K562 (cell line): ENCODE measurements around the gene DENND2C. TPM values are rescaled to one million over a fixed set of nuclear protein-coding genes. Genes with fewer than 3 reads are reported as not detected.

ENCODE experiments used
- ATAC-seq: fragments of 200-7000 bp; cut with Tn5 transposase; 3 replicates; pipeline ENCODE4 v1.9.1; 2020; ENCODE audit warnings: moderate library complexity
- BruUV-seq: library from RNA; stranded (reverse); fragments of 400-500 nt; replicated peaks from 2 replicates; lab custom pipeline; 2021; lab: Mats Ljungman, UMichigan
- CTCF ChIA-PET: fragments of 300-600 bp; formaldehyde crosslinking; extraction: SDS; loops from one replicate; lab custom pipeline; 2021; ENCODE audit warnings: low intra/inter-chr PET ratio; lab: Yijun Ruan, JAX
- POLR2A ChIA-PET: fragments of 300-600, 350-650 bp; sonication (Branson Sonifier 250); formaldehyde crosslinking; extraction: SDS; loops from one replicate; lab custom pipeline; 2021; ENCODE audit warnings: antibody characterized with exemption, inconsistent platforms; lab: Yijun Ruan, JAX
- DNase-seq, 4 experiments: peaks; one replicate each; pipeline versions ENCODE4 v3.0.0 to v3.0.0-alpha.2; 2011 to 2018; ENCODE audit warnings: low spot score in 3 of 4, mixed read lengths in 3 of 4; ENCODE audit errors: extremely low read depth in 1 of 4
- FAIRE-seq: peaks from 2 replicates; lab custom pipeline; 2011; peaks lifted over from hg19 to GRCh38; lab: Jason Lieb, UNC
- H2AFZ ChIP-seq: 2 replicates; pipeline ENCODE4 v1.6.0; 2011; ENCODE audit warnings: low read depth, low read length, control low read depth, inconsistent platforms
- H3K27ac ChIP-seq: fragments of 200-600 bp; 3 replicates; pipeline ENCODE4 v1.8.0; 2011; ENCODE audit warnings: low read depth, mild to moderate bottlenecking, control low read depth, inconsistent platforms, low read length, moderate library complexity, mixed read lengths; ENCODE audit errors: extremely low read depth
- H3K27me3 ChIP-seq, 2 experiments: fragments of 300-600 bp in 1 of 2; 2 replicates in 1 of 2; 3 replicates in 1 of 2; pipeline versions ENCODE4 v1.6.0 to v1.8.0; 2011; ENCODE audit warnings: inconsistent platforms in 2 of 2, low read length in 2 of 2, mild to moderate bottlenecking in 1 of 2, mixed read lengths in 1 of 2, moderate library complexity in 1 of 2; ENCODE audit not compliant: control insufficient read depth in 2 of 2, insufficient read depth in 2 of 2
- H3K36me3 ChIP-seq: fragments of 300-600 bp; 3 replicates; pipeline ENCODE4 v1.8.0; 2011; ENCODE audit warnings: mild to moderate bottlenecking, low read length, inconsistent platforms; ENCODE audit not compliant: control insufficient read depth, insufficient read depth
- H3K4me1 ChIP-seq, 2 experiments: fragments of 200-600 bp in 1 of 2; replicated peaks in 1 of 2; 2 replicates in 1 of 2; 3 replicates in 1 of 2; pipeline versions ENCODE4 v1.5.1 to v1.8.0; 2011; ENCODE audit warnings: inconsistent platforms in 2 of 2, low read length in 2 of 2, mild to moderate bottlenecking in 1 of 2, mixed read lengths in 1 of 2, moderate library complexity in 1 of 2; ENCODE audit not compliant: control insufficient read depth in 2 of 2, insufficient read depth in 2 of 2
- H3K4me2 ChIP-seq: 2 replicates; pipeline ENCODE4 v1.6.1; 2011; ENCODE audit warnings: low read length, control low read depth, inconsistent platforms, mixed read lengths; ENCODE audit not compliant: insufficient read depth
- H3K4me3 ChIP-seq: fragments of 200-600 bp; sonication (generic), shearing (Covaris generic); 2 replicates; pipeline ENCODE4 v1.5.1; 2016; ENCODE audit warnings: control low read depth, inconsistent platforms
- H3K79me2 ChIP-seq: fragments of 200-600 bp; 3 replicates; pipeline ENCODE4 v1.8.0; 2011; ENCODE audit warnings: low read length, inconsistent platforms; ENCODE audit not compliant: control insufficient read depth, insufficient read depth
- H3K9ac ChIP-seq, 2 experiments: 2 replicates each; pipeline versions ENCODE4 v1.6.0 to v1.6.1; 2011; ENCODE audit warnings: low read depth in 2 of 2, low read length in 2 of 2, control low read depth in 1 of 2, inconsistent platforms in 1 of 2, mild to moderate bottlenecking in 1 of 2, mixed read lengths in 1 of 2; ENCODE audit not compliant: insufficient read depth in 1 of 2
- H3K9me1 ChIP-seq: one replicate; pipeline ENCODE4 v1.6.0; 2011; ENCODE audit warnings: inconsistent platforms, mild to moderate bottlenecking, low read length, moderate library complexity; ENCODE audit not compliant: control insufficient read depth, insufficient read depth
- H3K9me3 ChIP-seq: replicated peaks from 2 replicates; pipeline ENCODE4 v1.5.1; 2011; ENCODE audit warnings: low read depth, low read length, inconsistent platforms; ENCODE audit not compliant: control insufficient read depth, insufficient read depth
- H4K20me1 ChIP-seq: replicated peaks from 2 replicates; pipeline ENCODE4 v1.6.1; 2011; ENCODE audit warnings: low read length, inconsistent platforms, mixed read lengths; ENCODE audit not compliant: control insufficient read depth, insufficient read depth
- CCNT2 ChIP-seq: IDR thresholded peaks from 2 replicates; pipeline ENCODE4 v1.6.1; 2011; ENCODE audit warnings: borderline replicate concordance, low read depth, mild to moderate bottlenecking, moderate library complexity, mixed read lengths, low read length; ENCODE audit not compliant: insufficient read length; ENCODE audit errors: extremely low read depth
- FOXA1 ChIP-seq: fragments of 450-650 bp; IDR thresholded peaks from 2 replicates; pipeline ENCODE4 v1.6.1; 2016; ENCODE audit warnings: mild to moderate bottlenecking, borderline replicate concordance
- MTA3 ChIP-seq: fragments of 450-650 bp; formaldehyde crosslinking; IDR thresholded peaks from 2 replicates; pipeline ENCODE4 v1.6.1; 2017; ENCODE audit warnings: mild to moderate bottlenecking, borderline replicate concordance
- NBN ChIP-seq: fragments of 450-650 bp; IDR thresholded peaks from 2 replicates; pipeline ENCODE4 v1.6.1; 2016; ENCODE audit warnings: low read depth, mild to moderate bottlenecking
- NFYB ChIP-seq: IDR thresholded peaks from 2 replicates; pipeline ENCODE4 v1.6.1; 2011; ENCODE audit warnings: mild to moderate bottlenecking, moderate library complexity; ENCODE audit not compliant: insufficient read length; ENCODE audit errors: extremely low read depth
- NRF1 ChIP-seq, 2 experiments: fragments of 450-650 bp; IDR thresholded peaks in 1 of 2; conservative IDR thresholded peaks in 1 of 2; 2 replicates each; pipeline ENCODE4 v1.6.1; 2014; ENCODE audit warnings: mild to moderate bottlenecking in 2 of 2
- PTTG1 ChIP-seq: fragments of 450-650 bp; IDR thresholded peaks from 2 replicates; pipeline ENCODE4 v1.6.1; 2016; ENCODE audit warnings: low read depth, mild to moderate bottlenecking, missing genetic modification characterization, missing compliant biosample characterization
- SIN3A ChIP-seq, 2 experiments: fragments of 150-350 bp in 1 of 2; IDR thresholded peaks; 2 replicates each; pipeline ENCODE4 v1.6.1; 2011 to 2016; ENCODE audit warnings: borderline replicate concordance in 2 of 2, low read depth in 2 of 2, low read length in 2 of 2, mild to moderate bottlenecking in 2 of 2, moderate library complexity in 2 of 2; ENCODE audit not compliant: control insufficient read depth in 1 of 2
- SPI1 ChIP-seq: IDR thresholded peaks from 2 replicates; pipeline ENCODE4 v1.6.1; 2011; ENCODE audit warnings: low read depth, low read length, control low read depth, borderline replicate concordance
- TGIF2 ChIP-seq: sonication (generic); formaldehyde crosslinking; IDR thresholded peaks from 2 replicates; pipeline ENCODE4 v1.8.1; 2022; ENCODE audit warnings: mild to moderate bottlenecking, missing genetic modification reagents, moderate library complexity
- ZNF23 ChIP-seq: fragments of 250-450 bp; sonication (Bioruptor Pico); IDR thresholded peaks from 2 replicates; pipeline ENCODE4 v1.4.0; 2020; ENCODE audit warnings: mild to moderate bottlenecking
- ZNF431 ChIP-seq: sonication (generic); formaldehyde crosslinking; IDR thresholded peaks from 2 replicates; pipeline ENCODE4 v1.8.0; 2022; ENCODE audit warnings: mild to moderate bottlenecking, missing genetic modification reagents
- ZNF695 ChIP-seq: fragments of 450-650 bp; formaldehyde crosslinking; IDR thresholded peaks from 2 replicates; pipeline ENCODE4 v1.4.0; 2020; ENCODE audit warnings: mild to moderate bottlenecking, moderate library complexity
- ZNF785 ChIP-seq: fragments of 250-450 bp; sonication (Bioruptor Pico); IDR thresholded peaks from 2 replicates; pipeline ENCODE4 v1.4.0; 2020; ENCODE audit warnings: mild to moderate bottlenecking
- WGBS: fragments of 100-300 bp; shearing (Covaris generic); methylation state at CpG from one replicate; pipeline ENCODE4 v1.1.6; 2016; ENCODE audit warnings: low coverage, mixed read lengths; ENCODE audit not compliant: insufficient coverage; ENCODE audit errors: missing lambda C conversion rate; 5-methylcytosine and 5-hydroxymethylcytosine counted together
- in situ Hi-C: fragments of 300-500 bp; cut with MboI; formaldehyde crosslinking; loops from 4 replicates; pipeline ENCODE4 v1.15.0; 2018; ENCODE audit warnings: inconsistent platforms, mixed read lengths
- intact Hi-C: fragments of 100-400 bp; cut with micrococcal nuclease; formaldehyde crosslinking; loops from 2 replicates; pipeline ENCODE4 v1.14.2; 2022
- polyA plus RNA-seq, 8 experiments: library from polyadenylated mRNA; depleted of rRNA in 4 of 8; stranded (reverse) in 5 of 8; unstranded in 3 of 8; fragments of >200 nt; fragmentation: Nextera tagmentation in 2 of 8; fragmentation: Illumina TruSeq in 1 of 8; extraction: Ambion mirVana in 2 of 8; extraction: Trizol in 1 of 8; gene quantifications; 2 replicates each; pipeline versions ENCODE4 v1.2.1 to v1.2.3, GENCODE V29; 2011 to 2014; ENCODE audit warnings: inconsistent platforms in 1 of 8, missing spikeins in 1 of 8
- total RNA-seq, 7 experiments: library from RNA; depleted of rRNA in 6 of 7; stranded (reverse); fragments of >200 nt in 6 of 7; fragmentation: Illumina TruSeq in 2 of 7; extraction: Trizol in 2 of 7; gene quantifications; 2 replicates each; pipeline versions ENCODE4 v1.2.1 to v1.2.3, GENCODE V29; 2011 to 2021; ENCODE audit warnings: low replicate concordance in 1 of 7
- TF ChIP-seq, protein P1 (sequence below): sonication (generic); formaldehyde crosslinking; IDR thresholded peaks from 2 replicates; pipeline ENCODE4 v1.8.1; 2023; ENCODE audit warnings: mild to moderate bottlenecking, missing genetic modification reagents, moderate library complexity
- TF ChIP-seq, protein P2 (sequence below): sonication (generic); formaldehyde crosslinking; IDR thresholded peaks from 2 replicates; pipeline ENCODE4 v1.8.1; 2023; ENCODE audit warnings: mild to moderate bottlenecking, missing genetic modification reagents
- TF ChIP-seq, protein P3 (sequence below): fragments of 250-450 bp; sonication (Bioruptor Pico); IDR thresholded peaks from 2 replicates; pipeline ENCODE4 v1.5.0; 2021; ENCODE audit warnings: mild to moderate bottlenecking, moderate library complexity

The DENND2C gene
- total and polyA plus RNA-seq, 9 of the 15 experiments (the other 6 are each of a cell fraction or from before 2014, with no cell fraction given), result 0.03 to 0.25 (median 0.14) TPM

DNA sequence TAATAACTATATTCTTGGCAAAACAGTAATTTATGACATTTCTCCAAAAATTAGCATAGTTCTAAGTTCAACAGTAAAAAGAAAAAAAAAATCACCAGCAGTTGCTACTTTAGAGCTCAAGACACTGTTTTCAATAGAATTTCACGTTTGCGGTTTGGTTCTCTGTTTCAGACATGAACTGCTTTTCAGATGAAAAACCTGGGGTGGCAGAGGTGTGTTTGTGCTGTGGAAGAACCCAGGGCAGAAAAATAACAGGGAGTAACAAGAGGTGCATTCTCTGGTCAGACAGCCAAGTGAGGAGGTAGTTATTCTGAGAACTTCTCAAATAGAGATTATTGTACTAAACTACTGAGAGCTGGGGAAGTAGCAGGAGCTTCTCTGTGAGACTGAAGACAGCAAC lies 37.8 kb upstream of the DENND2C start:
- no peak overlapping the region for H3K27ac ChIP-seq
- H2AFZ ChIP-seq, result no peak overlapping the region
- ChIA-PET CTCF (no interaction called here), POLR2A (interaction anchor here (0.6 to 3.0 kb wide), 5 partner anchors 8 to 367 kb away, joined by 3 to 25 read pairs (median 4); partner anchors contain the start of genes AMPD1 and NRAS)
- no peak overlapping the region for H3K4me3 ChIP-seq
- WGBS, result 79% methylated on average over 2 of the region's 2 CpGs
- BruUV-seq, result TSS peak; percentile 30
- FAIRE-seq, result no peak
- no peaks in the 10 kb centered on the region for H4K20me1 ChIP-seq
- H3K27me3 ChIP-seq, result no peaks in the 10 kb centered on the region
- no peaks in the 10 kb centered on the region for H3K9me1 ChIP-seq
- intact Hi-C loops (no loop called here), in situ Hi-C loops (no loop called here)
- no peak overlapping the region for H3K4me2 ChIP-seq
- H3K4me1 ChIP-seq, result no peaks in the 10 kb centered on the region
- DNase-seq, result no peak
- peaks cover 63% of the 10 kb centered on the region for H3K36me3 ChIP-seq
- 0 out of 3 replicates have a peak, but pooled peaks cover 3% of the 10 kb centered on the region for H3K79me2 ChIP-seq
- H3K9me3 ChIP-seq, result no peaks in the 10 kb centered on the region
- no peak for ATAC-seq
- no peak overlapping the region for H3K9ac ChIP-seq
- TF ChIP-seq PTTG1 (tag) (no peak), ZNF785 (CRISPR knock-in tag) (no peak), NBN (no peak), NRF1 (conservative IDR thresholded peaks at IDR 0.05 in 1 of 2, IDR thresholded peaks at IDR 0.05 in 1 of 2) (no peak), NFYB (no peak), ZNF695 (CRISPR knock-in tag) (no peak), MTA3 (no peak), FOXA1 (no peak), SPI1 (no peak), SIN3A (IDR thresholded peaks at IDR 0.05; ENCODE audit: borderline replicate concordance in 2 of 2, control insufficient read depth in 1 of 2, low read depth in 2 of 2, low read length in 2 of 2) (no peak), TGIF2 (CRISPR knock-in tag) (no peak), ZNF431 (CRISPR knock-in tag) (no peak), CCNT2 (no peak), ZNF23 (CRISPR knock-in tag) (no peak)
- TF ChIP-seq, protein P1, sequence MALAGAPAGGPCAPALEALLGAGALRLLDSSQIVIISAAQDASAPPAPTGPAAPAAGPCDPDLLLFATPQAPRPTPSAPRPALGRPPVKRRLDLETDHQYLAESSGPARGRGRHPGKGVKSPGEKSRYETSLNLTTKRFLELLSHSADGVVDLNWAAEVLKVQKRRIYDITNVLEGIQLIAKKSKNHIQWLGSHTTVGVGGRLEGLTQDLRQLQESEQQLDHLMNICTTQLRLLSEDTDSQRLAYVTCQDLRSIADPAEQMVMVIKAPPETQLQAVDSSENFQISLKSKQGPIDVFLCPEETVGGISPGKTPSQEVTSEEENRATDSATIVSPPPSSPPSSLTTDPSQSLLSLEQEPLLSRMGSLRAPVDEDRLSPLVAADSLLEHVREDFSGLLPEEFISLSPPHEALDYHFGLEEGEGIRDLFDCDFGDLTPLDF, result no peak
- TF ChIP-seq, protein P2, sequence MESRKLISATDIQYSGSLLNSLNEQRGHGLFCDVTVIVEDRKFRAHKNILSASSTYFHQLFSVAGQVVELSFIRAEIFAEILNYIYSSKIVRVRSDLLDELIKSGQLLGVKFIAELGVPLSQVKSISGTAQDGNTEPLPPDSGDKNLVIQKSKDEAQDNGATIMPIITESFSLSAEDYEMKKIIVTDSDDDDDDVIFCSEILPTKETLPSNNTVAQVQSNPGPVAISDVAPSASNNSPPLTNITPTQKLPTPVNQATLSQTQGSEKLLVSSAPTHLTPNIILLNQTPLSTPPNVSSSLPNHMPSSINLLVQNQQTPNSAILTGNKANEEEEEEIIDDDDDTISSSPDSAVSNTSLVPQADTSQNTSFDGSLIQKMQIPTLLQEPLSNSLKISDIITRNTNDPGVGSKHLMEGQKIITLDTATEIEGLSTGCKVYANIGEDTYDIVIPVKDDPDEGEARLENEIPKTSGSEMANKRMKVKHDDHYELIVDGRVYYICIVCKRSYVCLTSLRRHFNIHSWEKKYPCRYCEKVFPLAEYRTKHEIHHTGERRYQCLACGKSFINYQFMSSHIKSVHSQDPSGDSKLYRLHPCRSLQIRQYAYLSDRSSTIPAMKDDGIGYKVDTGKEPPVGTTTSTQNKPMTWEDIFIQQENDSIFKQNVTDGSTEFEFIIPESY, result no peak
- TF ChIP-seq, protein P3, sequence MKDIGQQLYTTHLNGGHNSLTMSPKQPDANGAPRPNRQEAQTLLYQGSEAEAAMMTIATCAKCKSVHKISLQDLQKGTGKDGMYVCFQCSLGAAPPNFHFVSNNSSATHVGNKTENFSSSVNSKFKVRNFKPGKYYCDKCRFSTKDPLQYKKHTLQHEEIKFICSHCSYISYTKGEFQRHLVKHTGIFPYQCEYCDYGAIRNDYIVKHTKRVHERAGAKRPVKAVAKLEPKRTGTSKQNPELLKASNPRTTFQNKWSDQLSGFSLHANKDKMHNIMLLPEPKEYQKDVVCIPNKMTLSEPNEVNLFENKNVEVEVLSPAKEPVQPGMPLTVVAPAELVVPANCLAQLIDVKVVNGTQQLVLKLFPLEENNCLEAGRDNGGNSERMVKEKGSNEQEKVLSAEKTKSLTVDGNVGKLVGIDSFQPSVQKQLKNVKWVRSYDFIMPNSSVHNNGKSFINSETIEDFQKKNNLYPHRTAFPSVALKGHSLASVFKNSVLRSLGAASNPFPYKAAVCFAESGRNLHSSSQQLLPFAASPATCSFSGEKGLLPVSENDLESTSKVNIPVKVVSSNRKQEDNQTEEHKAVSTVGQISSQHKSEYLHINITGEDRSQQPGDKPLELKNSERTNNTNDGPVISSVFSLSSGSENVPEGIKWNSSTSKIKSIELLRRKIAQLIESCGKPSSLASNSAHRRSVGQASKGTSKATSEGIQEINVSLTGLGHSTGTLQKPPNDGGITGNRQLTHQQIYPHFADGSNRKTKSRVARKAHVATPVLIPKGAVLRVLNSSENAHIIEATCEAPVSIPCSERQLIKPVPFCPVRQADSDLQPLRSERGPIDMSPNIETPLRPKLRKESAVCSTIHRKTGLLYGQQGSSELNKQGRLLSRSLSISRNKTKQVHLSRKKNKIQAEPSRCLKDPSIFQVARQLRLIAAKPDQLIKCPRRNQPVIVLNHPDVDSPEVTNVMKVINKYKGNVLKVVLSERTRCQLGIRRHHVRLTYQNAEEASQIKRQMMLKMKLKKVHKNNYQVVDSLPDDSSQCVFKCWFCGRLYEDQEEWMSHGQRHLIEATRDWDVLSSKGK (CRISPR knock-in tag), result no peak
